ENCODE measurements around the gene AGPAT1.

Gene AGPAT1

DNA sequence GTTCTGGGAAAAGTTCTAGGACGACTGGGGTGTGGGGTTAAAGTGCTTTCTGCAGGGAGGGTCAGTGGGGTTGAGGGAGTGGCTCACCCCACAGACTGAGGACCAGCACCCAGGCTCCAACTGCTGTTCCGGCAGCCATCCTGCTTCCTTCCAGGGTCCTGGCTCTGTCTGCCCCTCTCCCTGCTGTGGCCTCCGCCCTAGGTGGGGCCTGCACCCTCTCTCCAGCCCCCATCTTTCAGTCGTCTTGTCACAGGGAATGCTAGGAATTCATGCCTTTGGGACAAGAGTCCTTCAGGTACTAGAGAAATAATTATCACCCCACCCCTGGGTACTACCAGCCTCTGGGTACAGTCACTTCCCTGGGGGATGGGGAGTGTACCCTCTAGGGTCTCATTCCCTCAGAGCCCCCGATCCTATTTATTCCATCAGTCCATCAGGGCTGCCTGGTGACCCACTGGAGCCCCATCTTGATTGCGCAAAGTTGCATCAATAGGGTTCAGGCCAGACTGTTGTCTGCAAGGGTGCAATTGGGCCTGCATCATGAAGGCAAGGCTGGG lies 8.3 kb upstream of the AGPAT1 start, which contains the start of gene AGER:
Gene AGER (minus strand): TSS at position 170 of the 557 bp plus-strand sequence. CDS start 31 bp downstream, at position 139.
- no peak within 1 kb of the TSS for H3K4me3 ChIP-seq (ENCODE audit: low read length)
- TF ChIP-seq ZNF274 (IDR thresholded peaks at IDR 0.05; ENCODE audit: low read depth, low read length) = no peak

DNA sequence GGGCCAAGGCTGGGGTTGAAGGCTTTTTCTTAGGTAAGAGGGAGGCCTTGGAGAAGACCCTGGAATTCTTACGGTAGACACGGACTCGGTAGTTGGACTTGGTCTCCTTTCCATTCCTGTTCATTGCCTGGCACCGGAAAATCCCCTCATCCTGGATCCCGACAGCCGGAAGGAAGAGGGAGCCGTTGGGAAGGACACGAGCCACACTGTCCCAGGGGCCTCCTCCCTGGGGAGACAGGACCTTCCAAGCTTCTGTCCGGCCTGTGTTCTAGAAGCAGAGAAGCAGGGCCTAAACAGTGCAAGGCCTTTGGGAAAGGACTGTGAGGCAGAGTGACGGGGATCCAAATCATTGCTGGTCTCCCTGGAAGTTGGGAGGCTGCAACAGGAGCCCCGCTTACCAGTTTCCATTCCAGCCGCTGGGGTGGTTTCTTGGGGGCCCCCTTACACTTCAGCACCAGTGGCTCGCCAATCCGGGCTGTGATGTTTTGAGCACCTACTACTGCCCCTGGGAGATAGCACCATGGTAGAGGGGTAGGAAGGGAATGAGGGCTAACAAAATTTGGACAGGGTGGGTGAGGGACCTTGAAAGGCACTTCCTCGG lies 7.7 kb upstream of the AGPAT1 start:
- H3K4me3 ChIP-seq (ENCODE audit: low read length) = no peak overlapping the region
- TF ChIP-seq ZNF274 (IDR thresholded peaks at IDR 0.05; ENCODE audit: low read depth, low read length) = no peak

- TF ChIP-seq ZNF274 (IDR thresholded peaks at IDR 0.05; ENCODE audit: low read depth, low read length) = no peak
- H3K4me3 ChIP-seq (ENCODE audit: low read length) = no peak overlapping the region
These were observed 7.1 kb upstream of the AGPAT1 start for GRCh38 chr6:32183030-32183429.

GRCh38 chr6:32182555-32182981 lies 6.7 kb upstream of the AGPAT1 start:
- H3K4me3 ChIP-seq (ENCODE audit: low read length) = no peak overlapping the region
- no peak for TF ChIP-seq ZNF274 (IDR thresholded peaks at IDR 0.05; ENCODE audit: low read depth, low read length)

DNA sequence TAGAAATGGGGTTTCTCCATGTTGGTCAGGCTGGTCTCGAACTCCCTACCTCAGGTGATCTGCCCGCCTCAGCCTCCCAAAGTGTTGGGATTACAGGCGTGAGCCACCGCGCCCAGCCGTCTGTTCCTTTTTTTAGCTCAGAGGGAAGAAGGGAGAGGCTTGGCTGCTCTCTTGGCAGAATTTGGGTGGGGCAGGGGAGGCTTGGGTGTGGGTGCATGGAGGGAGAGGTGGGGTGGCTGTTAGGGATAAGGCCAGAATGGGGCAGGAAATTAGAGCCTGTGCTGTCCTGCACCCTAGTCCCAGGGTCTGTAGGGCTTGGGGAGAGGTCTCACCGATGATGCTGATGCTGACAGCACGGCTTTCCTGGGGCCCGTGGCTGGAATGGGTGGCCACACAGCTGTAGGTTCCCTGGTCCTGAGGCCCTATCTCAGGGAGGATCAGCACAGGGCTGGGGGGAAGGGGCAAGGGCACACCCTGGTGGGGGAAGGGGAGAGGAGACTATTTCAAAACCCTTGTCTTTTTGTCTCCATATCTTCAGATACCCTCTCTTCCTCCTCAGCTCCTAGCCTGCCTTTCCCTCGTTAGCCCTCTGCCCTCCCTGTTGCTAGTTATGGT lies 6.1 kb upstream of the AGPAT1 start:
- TF ChIP-seq ZNF274 (IDR thresholded peaks at IDR 0.05; ENCODE audit: low read depth, low read length) = no peak
- H3K4me3 ChIP-seq (ENCODE audit: low read length) = no peak overlapping the region

- no peak for TF ChIP-seq ZNF274 (IDR thresholded peaks at IDR 0.05; ENCODE audit: low read depth, low read length)
- H3K4me3 ChIP-seq (ENCODE audit: low read length) = no peak overlapping the region
These were observed 5.3 kb upstream of the AGPAT1 start for GRCh38 chr6:32181148-32181702.

GRCh38 chr6:32179766-32180405 lies 4.0 kb upstream of the AGPAT1 start:
- TF ChIP-seq ZNF274 (IDR thresholded peaks at IDR 0.05; ENCODE audit: low read depth, low read length) = no peak
- H3K4me3 ChIP-seq (ENCODE audit: low read length) = no peak overlapping the region; the same call in 1 of the 2 replicates

GRCh38 chr6:32178547-32179440 lies 2.9 kb upstream of the AGPAT1 start:
- no peak for TF ChIP-seq ZNF274 (IDR thresholded peaks at IDR 0.05; ENCODE audit: low read depth, low read length)
- H3K4me3 ChIP-seq (ENCODE audit: low read length) = peak overlapping the region; percentile 92

DNA sequence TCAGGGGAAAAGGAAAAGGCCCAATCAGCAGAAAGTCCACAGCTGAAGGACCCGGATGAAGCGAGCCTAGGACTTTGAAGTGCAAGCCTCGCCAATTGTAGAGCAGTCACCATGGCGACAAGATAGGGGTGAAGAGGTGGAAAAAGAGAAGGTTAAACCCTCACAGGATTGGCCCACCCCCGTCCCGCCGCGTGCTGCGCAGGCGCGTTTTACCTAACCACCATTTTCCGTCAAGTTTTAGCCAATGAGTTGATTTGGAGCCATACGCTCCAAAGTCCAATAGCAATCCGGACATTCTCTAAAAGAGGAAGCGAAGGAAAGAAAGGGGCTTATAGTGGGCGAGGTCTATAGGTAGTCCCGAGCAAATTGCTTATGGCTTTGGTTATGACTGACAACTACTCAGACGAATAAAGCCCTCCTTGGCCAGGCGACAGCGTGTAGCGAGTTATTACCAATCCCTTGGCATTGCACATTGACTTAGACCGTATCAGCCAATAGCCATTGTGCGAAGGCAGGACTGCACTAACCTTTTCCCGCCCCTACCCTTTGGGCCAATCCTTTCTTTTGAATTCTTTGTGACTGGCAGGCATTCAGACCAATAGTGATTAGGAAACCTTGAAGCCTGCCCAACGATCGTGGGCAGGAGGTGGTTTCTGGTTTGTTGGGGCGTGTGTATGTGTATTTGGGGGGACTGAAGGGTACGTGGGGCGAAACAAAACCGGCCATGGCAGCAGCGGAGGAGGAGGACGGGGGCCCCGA lies 2.1 kb upstream of the AGPAT1 start, which contains the start of gene RNF5:
Gene RNF5 (plus strand): TSS at position 618 of the 759 bp plus-strand sequence. CDS start 107 bp downstream, at position 725.
- no peak for TF ChIP-seq ZNF274 (IDR thresholded peaks at IDR 0.05; ENCODE audit: low read depth, low read length)
- peak within 1 kb of the TSS; percentile 92 for H3K4me3 ChIP-seq (ENCODE audit: low read length)

DNA sequence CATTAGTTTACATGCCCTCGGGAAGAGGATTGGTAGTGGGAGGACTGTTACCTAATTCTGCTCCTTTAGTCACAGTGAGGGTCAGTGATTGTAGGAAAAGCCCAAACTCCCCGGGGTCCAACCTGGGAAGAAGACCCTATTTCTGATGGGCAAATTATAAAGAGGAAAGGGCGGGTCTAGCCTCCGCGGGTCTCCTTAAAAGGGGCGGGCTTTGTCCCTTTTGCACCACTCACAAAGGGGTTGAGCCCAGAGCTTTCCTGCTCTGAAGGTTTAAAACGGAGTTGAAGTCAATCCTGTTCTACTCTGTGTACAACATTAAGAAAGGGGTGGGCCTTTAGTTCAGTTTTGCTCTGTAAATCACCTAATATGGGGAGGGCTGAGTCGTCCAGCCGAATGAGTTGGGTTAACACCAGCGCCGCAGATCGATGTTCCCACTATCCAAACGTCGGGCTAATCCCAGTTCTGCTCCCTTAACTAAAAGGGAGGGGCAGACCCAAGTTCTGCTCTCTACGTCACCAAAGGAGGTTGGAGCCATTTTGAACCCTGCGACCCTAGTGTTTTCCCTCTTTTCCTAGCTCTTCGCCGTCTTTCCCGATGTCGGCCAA lies 1.4 kb upstream of the AGPAT1 start:
- TF ChIP-seq ZNF274 (IDR thresholded peaks at IDR 0.05; ENCODE audit: low read depth, low read length) = no peak
- H3K4me3 ChIP-seq (ENCODE audit: low read length) = peak overlapping the region; percentile 80

DNA sequence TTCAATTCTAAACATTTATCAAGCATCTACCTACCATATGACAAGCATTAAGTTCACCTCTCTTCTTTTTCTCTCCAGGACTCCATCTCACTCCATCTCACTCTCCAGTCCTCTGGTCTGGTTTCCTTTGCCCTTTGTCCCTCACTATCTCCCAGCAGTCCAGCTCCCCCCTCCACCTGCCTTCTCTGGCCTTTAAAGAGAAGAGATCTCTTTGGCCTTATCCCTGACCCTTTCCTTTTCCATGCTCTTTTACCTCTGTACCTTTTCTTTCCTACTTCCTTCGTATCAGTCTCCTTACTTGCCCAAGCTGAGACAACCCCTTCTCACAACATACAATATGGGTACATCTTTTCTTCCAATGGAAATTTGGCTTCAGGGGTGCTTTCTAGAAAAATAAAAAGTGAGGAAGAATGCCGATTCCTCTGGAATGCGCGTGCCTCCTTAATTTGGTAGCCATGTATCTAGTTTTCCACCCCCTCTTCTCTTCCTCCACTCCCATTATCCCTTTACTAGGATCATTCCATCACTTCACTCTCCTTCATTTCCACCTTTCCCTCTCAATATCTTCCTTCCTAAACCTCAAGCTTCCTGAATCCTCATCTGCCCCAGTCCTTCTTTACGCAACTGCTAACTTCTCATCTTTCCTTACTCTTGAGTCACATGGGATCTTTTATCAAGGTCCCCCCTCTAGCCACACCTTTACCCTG lies 745 bp upstream of the AGPAT1 start:
- peak overlapping the region; percentile 80 for H3K4me3 ChIP-seq (ENCODE audit: low read length)
- TF ChIP-seq ZNF274 (IDR thresholded peaks at IDR 0.05; ENCODE audit: low read depth, low read length) = no peak

DNA sequence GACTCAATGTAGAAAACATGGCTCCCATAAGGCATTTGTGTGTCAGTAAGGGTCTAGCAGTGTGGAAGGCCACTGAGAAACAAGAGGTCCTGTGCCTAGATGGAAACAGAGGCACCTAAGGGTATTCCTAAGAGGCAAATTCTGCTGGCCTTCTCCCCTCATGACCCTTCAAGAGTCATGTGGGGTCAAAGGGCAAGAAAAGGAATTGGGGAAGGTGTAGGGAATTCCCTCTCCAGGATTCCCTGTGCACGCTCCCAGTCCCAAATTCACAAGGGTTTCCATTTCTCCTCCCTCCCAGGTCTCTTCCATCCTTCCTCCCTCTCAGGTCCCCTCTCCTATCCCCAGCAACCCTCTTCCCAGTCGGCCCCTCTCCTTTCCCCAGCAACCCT lies 568 bp downstream of the AGPAT1 start:
- peak overlapping the region; percentile 81 for H3K4me3 ChIP-seq (ENCODE audit: low read length)

More for the DNA sequence above, 568 bp downstream of the AGPAT1 start:
- no peak for TF ChIP-seq ZNF274 (IDR thresholded peaks at IDR 0.05; ENCODE audit: low read depth, low read length)
